ENCODE results near the gene YY2. TPM values are rescaled to one million over a fixed set of nuclear protein-coding genes. Genes with fewer than 3 reads are reported as not detected.

Gene YY2
- total RNA-seq, 2 experiments from 2014 or later: 1.0 to 1.2 TPM

GRCh38 chrX:21875013-21875412 lies 19.2 kb downstream of the YY2 start:
- H3K9me3 ChIP-seq (ENCODE audit: control insufficient read depth in 1 of 2, insufficient read depth in 1 of 2, low read length in 2 of 2): no peaks in the 10 kb centered on the region
- H3K36me3 ChIP-seq (ENCODE audit: insufficient read depth, low read length): no peaks in the 10 kb centered on the region
- H3K27me3 ChIP-seq (ENCODE audit: control insufficient read depth in 1 of 2, insufficient read depth in 2 of 2, low read length in 2 of 2): no peaks in the 10 kb centered on the region
- no peaks in the 10 kb centered on the region for H3K4me1 ChIP-seq (ENCODE audit: insufficient read depth, low read length)
- no peak for ATAC-seq (ENCODE audit: poor library complexity)
- CTCF ChIA-PET: no interaction called here
- H3K4me1 Mint-ChIP-seq (ENCODE audit: low read depth): no peaks in the 10 kb centered on the region
- POLR2A ChIA-PET: no interaction called here
- H3K4me3 Mint-ChIP-seq: no peak overlapping the region
- H3K36me3 Mint-ChIP-seq (ENCODE audit: low read depth): peaks cover 13% of the 10 kb centered on the region
- no peak for TF ChIP-seq CTCF (IDR thresholded peaks at IDR 0.05)
- H3K4me3 ChIP-seq (ENCODE audit: low read length): no peak overlapping the region
- no peaks in the 10 kb centered on the region for H3K27me3 Mint-ChIP-seq
- intact Hi-C loops (cut with DNase I, micrococcal nuclease): no loop called here
- H3K9me3 Mint-ChIP-seq: no peaks in the 10 kb centered on the region
- DNase-seq: no peak
- H3K27ac Mint-ChIP-seq: no peak overlapping the region
- H3K27ac ChIP-seq (ENCODE audit: low read depth in 1 of 2, low read length in 2 of 2): no peak overlapping the region

- intact Hi-C loops (cut with DNase I, micrococcal nuclease): no loop called here
- TF ChIP-seq CTCF (IDR thresholded peaks at IDR 0.05): no peak
- ATAC-seq (ENCODE audit: poor library complexity): no peak
- no peak overlapping the region for H3K27ac ChIP-seq (ENCODE audit: low read depth in 1 of 2, low read length in 2 of 2)
- DNase-seq: no peak
- H3K36me3 ChIP-seq (ENCODE audit: insufficient read depth, low read length): no peaks in the 10 kb centered on the region
- no peaks in the 10 kb centered on the region for H3K4me1 Mint-ChIP-seq (ENCODE audit: low read depth)
- H3K27me3 Mint-ChIP-seq: no peaks in the 10 kb centered on the region
- POLR2A ChIA-PET: no interaction called here
- peaks cover 31% of the 10 kb centered on the region for H3K36me3 Mint-ChIP-seq (ENCODE audit: low read depth)
- H3K9me3 Mint-ChIP-seq: no peaks in the 10 kb centered on the region
- no peak overlapping the region for H3K4me3 ChIP-seq (ENCODE audit: low read length)
- H3K4me3 Mint-ChIP-seq: no peak overlapping the region
- no peaks in the 10 kb centered on the region for H3K27me3 ChIP-seq (ENCODE audit: control insufficient read depth in 1 of 2, insufficient read depth in 2 of 2, low read length in 2 of 2)
- no peaks in the 10 kb centered on the region for H3K9me3 ChIP-seq (ENCODE audit: control insufficient read depth in 1 of 2, insufficient read depth in 1 of 2, low read length in 2 of 2)
- no peaks in the 10 kb centered on the region for H3K4me1 ChIP-seq (ENCODE audit: insufficient read depth, low read length)
- CTCF ChIA-PET: no interaction called here
- no peak overlapping the region for H3K27ac Mint-ChIP-seq
Observed at GRCh38 chrX:21881881-21882574, 26.2 kb downstream of the YY2 start.

GRCh38 chrX:21883258-21883657 lies 27.5 kb downstream of the YY2 start:
- no peaks in the 10 kb centered on the region for H3K9me3 ChIP-seq (ENCODE audit: control insufficient read depth in 1 of 2, insufficient read depth in 1 of 2, low read length in 2 of 2)
- intact Hi-C loops (cut with DNase I, micrococcal nuclease): no loop called here
- Mint-ChIP-seq H3K9me3 (no peaks in the 10 kb centered on the region), H3K4me3 (no peak overlapping the region), H3K27ac (no peak overlapping the region), H3K27me3 (no peaks in the 10 kb centered on the region), H3K36me3 (ENCODE audit: low read depth) (peaks cover 31% of the 10 kb centered on the region), H3K4me1 (ENCODE audit: low read depth) (no peaks in the 10 kb centered on the region)
- ATAC-seq (ENCODE audit: poor library complexity): no peak
- no peak overlapping the region for H3K4me3 ChIP-seq (ENCODE audit: low read length)
- POLR2A ChIA-PET: interaction anchor here (0.6 kb wide), 2 partner anchors 10 to 216 kb away, joined by 3 to 4 read pairs; no protein-coding TSS in a partner anchor
- H3K36me3 ChIP-seq (ENCODE audit: insufficient read depth, low read length): no peaks in the 10 kb centered on the region
- H3K4me1 ChIP-seq (ENCODE audit: insufficient read depth, low read length): no peaks in the 10 kb centered on the region
- TF ChIP-seq CTCF (IDR thresholded peaks at IDR 0.05): no peak
- H3K27ac ChIP-seq (ENCODE audit: low read depth in 1 of 2, low read length in 2 of 2): no peak overlapping the region
- no peak for DNase-seq
- CTCF ChIA-PET: interaction anchor here (0.6 kb wide), 1 partner anchor 1866 kb away, joined by 3 read pairs; no protein-coding TSS in a partner anchor
- H3K27me3 ChIP-seq (ENCODE audit: control insufficient read depth in 1 of 2, insufficient read depth in 2 of 2, low read length in 2 of 2): no peaks in the 10 kb centered on the region
